Left forelimb (tissue), 1 donor: ENCODE data around the gene DPF3.

ENCODE experiments used
- DNase-seq: peaks from one replicate; pipeline ENCODE4 v3.0.0-alpha.2; 2018; ENCODE audit warnings: low spot score

DPF3 gene

DNA sequence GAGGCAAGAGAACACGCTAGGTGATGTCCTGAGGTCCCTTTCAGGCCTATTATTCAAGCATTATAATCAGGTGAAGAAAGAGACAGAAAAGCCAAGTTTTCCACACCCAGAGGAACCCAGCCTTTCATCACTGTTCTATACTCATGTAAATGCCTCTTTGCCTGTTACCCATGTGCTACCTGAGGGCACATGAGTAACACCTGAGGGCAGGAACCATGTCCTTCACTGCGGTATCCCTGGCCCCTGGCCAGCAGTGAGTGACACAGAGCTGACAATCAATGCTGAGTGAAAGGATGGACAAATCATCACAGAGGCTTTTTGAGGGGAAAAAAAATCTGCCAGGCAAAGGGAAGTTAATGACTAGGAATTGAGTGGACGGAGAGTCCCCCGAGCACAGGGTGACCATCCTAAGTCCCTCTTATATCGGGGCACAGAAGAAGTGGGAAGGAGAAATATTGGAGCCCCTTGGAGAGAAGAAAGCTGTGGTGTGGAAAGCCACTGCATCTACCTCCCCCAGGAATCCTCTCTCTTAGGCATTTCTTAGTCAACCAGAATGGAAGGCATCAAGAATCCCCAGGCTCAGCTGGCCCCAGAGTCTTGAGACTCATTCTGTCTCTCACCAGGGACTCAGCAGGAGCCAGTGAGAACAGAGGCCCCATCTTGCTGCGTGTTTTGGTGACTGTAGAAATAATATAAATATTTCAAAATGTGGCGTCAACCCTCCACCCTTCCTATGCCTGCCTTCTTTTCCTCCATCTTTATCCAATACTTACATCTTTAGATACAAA lies 212.9 kb downstream of the DPF3 start:
- peak; percentile 40 for DNase-seq

DNA sequence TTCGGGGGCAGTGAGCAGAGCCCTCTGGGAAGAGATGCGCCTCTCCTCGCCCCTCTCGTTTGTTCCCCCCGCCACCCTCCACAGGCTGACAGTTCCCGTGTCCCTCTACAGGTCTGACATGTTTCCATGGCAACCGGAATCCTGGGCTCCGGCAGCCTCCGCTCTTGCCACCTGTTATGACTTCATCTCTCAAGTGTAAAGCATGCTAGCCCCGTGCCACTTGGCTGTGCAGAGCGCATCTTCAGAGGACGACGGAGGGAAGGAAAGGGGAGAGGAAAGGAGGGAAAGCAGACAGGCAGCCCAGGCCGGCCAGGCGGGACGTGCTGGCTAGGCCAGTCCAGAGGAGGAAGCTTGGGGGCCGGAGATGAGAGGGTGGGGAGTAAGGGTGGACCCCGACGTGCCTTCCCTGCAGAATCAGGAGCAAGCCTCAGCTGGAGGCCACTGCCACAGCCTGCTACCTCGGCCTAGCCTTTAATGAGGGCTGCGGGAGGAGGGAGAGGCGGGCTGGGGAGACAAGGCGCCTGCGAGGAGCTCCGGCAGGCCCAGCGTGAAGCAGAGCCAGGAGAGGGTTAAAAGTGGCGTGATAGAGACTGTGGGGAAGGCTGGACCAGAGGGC lies 214.3 kb downstream of the DPF3 start:
- peak; percentile 69 for DNase-seq

DNA sequence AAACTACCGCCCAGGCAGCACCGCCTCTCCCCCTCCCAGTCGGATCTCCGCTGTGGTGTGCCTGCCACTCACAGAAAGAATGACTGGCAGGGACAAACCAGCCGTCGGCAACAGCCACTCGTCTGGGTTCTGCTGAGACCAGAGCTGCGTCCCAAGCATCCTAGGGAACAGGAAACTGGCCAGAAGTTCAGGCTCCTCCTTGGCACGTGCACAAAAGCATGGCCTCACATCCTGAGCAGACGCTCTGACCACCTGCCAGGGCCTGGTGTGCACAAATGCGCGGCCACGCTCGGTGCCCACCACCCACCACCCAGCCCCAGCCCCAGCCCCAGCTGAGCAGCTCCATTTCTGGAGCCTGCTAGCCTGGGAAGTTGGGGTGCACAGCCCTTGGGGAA lies 214.8 kb downstream of the DPF3 start:
- peak; percentile 72 for DNase-seq

DNA sequence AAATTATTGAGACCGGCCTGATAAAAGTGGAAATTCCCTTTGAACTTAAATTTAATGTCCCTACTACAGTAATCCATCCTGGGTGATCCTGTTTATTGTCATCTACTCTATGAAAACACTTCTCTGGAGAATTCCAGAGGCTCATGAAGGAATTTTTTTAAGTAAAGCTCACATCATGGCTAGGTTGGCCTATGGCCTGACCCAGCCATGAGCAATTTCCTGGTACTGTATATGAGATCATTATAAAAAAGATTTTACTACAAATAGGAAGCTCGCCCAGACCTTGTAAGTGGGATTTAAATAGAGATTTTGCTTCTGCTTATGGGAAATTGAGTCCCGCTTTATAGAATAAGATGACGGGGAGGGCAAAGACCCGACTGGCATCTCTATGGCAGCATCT lies 215.5 kb downstream of the DPF3 start:
- no peak for DNase-seq

DNA sequence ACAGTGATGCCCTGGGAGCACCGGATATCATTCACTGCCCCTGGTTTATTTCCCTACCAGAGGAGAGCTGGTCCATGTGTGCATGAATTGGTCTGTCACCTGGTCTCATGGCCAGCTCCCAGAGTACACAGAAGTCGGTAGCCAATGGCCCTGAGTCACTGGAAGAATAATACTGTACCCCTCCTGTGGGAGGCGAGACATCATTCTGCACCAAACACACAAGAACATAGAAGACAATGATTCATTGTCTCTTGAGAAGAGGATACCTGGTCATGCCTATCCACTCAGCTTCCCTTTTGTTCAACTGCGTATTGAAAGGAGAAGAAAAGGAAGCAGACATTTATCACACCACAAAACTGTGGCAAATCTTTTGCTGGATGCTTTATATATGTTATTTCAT lies 216.2 kb downstream of the DPF3 start:
- DNase-seq = no peak

DNA sequence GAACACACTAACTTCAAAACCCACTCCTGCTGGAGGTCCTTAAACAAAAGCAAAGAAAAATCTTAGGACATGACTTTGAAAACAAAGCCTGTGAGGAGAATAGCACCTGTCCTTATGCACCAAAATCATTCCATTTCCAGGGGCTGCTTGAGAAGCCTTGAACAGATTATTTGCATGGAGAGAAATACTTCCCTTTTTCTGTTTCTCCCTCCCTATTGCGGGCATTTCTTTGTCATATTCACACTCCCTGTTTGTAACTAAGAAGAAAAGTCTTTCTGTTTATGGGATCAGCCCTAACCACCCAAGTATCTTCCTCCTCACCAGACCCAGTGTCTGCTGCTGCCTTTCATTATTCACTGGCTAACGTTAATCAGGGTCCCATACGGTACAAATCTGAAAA lies 218.8 kb downstream of the DPF3 start:
- DNase-seq = peak; percentile 5

DNA sequence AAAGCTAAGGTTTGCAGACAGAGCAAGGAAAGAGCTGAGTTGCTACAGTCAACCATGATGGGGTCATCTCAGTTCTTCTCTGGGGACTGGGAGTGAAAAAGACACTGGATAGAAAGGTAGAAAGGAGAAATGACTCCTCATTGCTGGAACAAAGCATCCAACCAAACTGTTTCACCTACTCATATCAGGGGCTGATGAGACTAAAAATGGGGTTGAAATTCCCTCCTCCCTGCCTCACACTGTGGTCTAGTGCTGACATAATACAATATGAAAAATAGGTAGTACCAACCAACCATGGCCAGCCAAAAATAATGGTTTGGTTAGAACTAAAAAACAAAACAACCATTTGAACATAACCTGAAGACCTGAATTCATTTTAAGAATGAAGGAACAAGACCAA lies 220.7 kb downstream of the DPF3 start:
- DNase-seq = no peak

DNA sequence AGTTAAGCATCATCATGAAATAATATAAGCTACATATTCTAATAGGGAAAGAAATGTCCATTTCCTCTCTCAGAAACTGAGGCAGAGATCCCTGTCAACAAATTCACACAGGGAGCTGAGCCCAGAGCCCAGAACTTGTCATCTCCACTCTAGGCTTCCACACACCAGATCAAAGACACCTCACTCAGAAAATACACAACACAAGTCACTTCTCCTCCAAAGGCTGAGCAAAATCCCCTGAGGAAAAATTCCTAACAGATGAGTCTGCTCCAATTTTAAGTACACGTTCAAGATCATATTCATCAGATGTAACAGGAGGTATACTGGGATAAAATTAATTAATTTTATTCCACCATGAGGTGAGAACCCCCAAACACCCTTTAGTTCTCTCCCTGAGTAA lies 227.3 kb downstream of the DPF3 start:
- DNase-seq = no peak

DNA sequence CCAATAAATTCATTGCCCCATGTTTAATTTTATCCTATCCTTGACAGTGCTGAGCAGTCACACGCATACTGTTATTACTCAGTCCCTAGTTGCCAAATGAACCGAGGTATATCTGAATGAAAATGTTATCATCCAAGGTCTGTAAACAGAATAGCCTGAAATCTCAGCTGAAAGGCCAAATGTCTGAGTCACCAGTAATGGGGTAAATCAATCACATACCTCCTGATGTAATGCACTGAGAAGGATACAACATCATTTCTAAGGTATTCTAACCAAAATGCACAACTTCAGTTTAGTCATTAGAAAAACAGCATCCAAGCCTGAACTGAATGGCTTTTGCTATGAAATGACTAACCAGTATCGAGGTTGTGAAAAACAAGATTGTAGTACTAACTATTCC lies 228.6 kb downstream of the DPF3 start:
- DNase-seq = no peak

DNA sequence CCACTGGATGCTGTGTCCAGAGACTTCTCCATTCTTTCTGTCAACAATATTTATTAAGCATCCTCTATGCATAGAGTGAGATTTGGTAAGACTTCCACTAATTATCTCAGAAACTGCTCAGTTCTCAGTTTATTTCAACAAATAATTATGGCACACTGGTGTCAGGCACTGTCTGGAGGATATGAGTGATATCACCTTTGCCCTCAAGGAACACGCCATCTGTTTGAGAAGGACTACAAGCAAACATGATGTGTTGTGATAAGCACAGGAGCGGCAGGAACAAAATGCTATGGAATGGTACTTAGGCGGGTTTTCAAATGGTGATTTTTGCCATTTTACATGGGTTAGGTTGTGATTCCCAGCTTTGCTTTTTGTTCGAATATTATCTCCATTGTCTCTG lies 229.2 kb downstream of the DPF3 start:
- DNase-seq = no peak

DNA sequence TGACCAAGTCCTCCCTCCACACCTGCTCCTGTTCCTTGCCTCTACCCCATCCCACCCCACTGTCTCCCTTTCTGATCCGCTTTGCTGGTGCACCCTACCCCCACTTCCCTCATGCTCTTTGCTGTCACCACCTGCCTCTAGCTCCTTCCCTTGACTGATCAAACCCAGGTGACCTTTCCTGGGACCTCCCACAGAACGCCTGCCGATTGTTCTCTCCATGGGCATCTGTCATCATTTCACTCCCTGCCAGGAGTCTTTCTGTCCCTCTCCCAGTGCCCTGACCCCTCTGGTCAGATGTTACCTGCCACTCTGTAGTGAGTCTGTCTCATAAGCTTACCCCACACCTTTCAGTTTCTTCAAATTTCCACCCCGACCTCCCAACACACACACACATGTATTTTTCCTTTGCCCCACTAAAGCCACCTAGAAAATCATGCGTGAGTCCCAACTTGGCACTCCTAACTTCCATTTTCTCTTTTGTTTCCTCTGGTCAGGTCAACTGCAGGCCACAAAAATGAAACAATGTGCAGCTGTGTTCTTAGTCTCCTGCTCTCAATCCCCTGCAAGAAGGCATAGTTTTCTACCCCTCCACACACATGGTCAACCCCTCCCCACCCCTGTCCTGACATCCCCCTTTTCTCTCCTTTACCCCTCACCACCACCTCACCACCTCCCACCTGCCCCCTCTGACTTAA lies 229.8 kb downstream of the DPF3 start:
- no peak for DNase-seq

DNA sequence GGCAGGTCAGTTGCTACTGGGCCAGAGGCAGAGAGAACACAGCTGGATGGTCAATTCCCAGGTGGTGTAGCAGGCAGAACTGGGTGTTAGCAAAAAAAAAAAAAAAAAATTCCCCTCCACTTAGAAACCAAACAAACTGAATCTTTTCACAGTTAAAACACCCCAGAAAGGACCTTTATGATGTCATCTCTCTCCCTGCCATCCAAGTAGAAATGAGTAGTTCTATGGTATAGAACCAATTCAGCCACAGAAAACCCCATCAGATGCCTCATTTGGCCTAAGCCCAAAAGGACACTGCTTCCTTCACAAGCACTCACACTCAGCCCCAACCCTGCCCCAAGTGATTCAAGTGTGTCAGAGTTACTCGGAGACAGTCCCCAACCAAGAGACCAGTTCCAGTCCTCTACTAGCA lies 230.8 kb downstream of the DPF3 start:
- DNase-seq = no peak

DNA sequence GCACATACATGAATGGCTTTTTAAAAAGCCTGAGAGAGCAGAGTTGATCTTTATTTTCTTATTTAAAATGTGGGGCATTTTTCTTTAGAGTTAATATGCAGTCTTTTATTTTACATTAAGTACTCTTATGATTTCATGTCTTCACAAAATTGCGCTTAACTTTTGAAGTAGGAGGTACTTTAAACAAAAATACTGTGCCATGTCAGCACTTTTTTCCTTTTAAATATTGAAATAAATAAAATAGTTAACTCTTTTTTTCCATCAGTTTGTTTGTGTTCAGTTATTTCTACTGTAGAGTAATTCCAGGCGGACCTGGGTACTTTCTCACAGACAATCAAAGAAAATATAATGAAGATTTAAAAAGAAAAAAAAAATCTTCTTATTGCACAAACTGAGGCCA lies 231.7 kb downstream of the DPF3 start:
- no peak for DNase-seq

DNA sequence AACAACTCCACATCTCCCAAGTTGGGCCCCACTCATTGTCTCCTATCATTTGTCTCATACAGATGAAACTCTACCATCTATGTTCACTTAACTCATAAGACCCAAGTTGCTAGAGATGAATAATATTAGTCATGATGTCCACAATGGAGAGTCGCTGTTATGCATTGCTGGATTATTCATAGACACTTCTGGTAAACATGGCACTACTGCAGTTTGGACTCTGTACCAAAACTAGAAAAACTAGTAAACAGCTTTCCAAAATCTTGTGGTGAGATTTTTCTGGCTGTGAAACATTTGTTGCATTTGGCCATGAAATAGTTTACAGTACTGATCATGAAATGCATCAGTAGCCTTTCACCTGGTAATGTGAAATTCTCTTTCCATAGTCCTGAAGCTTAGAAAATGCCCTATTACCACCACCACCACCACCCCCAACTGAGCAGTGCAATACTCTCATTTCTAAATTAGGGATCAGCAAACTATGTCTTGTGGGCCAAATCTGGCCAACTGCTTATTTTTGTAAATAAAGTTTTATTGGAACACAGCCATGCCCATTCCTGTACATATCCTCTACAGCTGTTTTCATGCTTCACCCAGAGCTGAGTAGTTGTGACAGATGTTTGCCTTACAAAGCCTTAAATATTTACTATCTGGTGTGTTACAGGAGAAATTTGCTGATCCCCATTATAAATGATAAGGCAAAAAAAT lies 236.5 kb downstream of the DPF3 start:
- DNase-seq = no peak

DNA sequence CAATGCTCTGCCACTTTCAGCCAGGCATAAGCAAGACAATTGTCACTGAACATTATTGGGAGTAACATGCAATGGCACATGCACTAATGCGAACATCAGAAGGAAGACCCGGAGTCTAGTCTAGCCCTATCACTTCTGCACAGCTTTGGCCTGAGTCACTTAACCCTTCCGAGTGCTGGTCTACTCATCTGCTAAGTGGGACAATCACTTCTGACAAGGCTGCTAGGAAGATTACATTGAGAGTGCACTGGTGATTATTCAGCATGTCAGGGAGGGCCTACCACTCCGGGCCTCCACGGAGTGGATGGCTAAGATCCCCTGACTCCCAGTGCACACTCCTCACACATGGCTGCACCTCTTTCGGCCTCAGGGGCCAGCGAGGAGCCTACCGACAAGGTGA lies 240.9 kb downstream of the DPF3 start:
- DNase-seq = no peak

DNA sequence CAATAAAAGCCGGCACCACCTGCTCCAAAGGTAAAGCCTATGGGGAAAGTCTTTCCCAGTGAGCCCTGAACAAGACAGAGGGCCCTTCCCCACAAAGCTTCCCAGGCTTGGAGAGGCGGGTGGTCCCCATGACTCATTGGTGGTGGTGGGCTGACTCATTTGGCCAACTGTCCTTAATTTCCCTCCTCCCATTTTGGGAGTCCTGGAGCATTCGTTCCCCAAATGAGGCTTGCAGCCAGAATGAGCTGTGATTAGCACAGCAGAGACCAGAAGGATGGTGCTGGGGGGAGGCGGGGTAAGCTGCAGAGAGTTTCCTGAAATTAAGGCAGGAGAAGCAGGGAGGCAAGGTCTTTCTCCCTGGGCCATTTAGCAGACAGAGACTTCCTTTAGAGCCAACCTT lies 241.7 kb downstream of the DPF3 start:
- no peak for DNase-seq

DNA sequence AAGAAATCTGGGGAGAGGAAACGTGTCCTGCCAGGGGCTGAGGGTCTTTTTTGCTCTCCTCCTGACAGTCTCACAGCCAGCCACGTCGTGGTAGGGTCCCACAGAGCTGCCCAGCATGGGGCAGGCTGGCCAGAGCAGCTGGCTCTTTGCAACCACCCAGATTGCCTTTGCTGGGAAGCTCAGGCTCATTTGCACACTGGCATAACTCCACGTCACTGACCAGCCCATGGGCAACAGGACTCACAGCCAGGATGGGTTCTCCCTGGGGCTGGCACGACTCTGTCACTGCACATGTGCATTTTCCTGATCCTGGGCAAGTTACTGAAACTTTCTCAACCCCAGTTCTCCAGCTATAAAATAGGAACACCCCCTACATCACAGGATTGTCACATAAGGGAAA lies 242.2 kb downstream of the DPF3 start:
- no peak for DNase-seq

DNA sequence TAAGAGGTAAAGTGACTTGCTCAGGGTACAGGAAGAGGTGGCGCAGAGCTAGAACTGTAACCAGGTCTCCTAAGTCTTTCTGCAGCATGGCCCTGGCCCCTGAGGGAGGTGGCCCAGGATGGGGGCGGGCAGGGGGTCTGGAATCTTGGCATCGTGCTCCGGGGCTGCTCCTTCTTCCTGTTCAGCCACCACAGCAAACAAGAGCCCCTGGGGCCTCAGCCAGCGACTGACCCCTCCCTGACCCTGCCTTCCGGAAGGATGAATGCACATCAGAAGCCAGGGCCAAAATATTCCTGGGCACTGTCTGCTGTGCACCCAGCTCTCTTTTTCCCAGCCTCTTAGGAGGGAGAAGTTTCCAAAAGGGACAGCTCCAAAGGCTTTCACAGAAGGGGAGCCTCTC lies 242.8 kb downstream of the DPF3 start:
- no peak for DNase-seq

DNA sequence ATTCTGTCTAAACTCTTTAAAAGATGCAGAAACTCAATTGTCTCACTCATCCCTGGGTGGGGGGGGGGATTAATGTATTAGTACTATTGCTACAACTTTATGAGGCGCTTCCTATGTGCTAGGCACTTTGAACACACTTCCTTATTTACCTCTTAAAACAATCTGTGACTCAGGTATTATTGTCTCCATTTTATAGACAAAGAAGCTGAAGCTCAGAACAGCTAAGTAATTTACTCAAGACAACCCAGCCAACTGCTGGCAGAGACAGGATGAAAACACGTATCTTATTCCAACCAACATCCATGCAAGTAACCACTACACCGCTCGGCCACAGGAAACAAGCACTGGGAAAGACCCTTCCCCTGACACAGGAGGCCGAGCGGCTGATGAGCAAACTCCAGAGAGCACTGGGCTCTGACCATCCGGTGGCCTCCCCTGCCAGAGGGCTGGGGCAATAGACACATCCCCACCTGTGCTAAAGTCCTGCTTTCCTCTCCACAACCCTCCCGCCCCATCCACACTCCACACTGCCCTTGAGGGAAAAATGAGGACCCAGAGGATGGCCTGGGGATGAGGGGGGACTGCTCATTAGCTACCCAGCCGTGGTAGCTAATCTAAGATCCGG lies 244.2 kb downstream of the DPF3 start:
- no peak for DNase-seq

DNA sequence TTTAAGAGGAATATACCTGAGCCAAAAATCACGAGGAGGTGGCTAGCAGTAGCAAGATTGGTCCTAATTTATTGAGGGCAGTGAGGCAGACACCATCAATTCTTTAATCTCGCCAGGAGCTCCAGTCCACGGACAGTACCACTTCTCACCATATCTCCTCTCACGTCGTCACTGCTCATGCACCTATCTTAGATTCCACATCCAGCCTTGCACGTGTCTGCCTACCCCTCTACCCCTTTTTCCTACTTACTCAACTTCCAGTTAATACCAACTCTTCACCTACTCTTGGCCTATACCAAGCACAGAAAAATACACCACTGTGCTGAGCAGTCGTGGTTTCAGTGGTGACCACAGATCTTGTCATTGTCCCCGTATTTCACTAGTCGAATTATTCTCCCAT lies 246.1 kb downstream of the DPF3 start:
- DNase-seq = no peak

DNA sequence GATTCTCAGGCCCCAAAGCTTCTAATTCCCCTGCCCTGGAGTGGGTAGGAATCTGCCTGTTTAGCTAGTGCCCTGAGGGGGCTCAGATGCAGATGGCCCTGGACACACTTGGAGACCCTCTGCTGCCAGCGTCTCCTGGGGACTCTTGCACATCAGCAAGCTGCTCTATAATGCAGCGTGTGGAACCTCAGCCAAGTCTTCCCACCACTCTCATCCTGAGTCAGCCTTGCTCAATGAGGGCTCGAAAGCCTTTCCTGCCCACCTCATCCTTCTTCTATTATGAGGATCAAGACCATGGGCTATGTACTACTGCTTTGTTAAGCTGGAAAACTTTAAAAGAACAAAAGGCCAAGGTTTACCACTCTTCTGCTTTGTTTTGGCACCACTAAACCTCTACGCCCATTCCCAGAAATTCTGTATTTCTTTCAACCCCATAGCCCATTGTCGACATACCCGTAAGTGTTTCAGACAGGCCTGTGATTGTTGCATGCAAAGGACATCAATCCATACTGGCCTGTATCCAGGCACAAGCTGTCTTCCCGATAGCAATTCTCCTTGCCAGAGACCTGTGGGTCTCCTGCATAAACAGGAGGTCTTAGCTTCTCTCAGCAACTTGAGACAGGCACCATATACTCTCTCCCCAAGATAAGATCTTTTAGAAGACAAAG lies 246.9 kb downstream of the DPF3 start:
- no peak for DNase-seq

DNA sequence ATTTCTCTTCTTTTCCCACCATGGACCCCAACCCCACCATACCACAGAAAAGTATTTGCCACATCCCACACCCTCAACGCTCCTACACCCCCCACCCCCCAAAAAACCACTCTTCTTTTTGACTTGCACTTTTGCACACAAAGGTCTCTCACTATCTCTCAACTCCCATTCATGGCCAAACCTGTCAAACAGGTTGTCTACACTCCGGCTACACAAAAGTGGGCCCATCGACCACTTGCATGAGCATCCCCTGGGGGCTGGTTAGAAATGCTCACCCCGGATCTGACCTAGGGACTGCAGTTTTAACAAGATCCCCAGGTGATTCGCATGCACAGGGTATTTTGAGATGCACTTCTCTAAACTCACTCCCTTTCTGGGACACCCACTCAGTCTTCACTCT lies 248.2 kb downstream of the DPF3 start:
- DNase-seq = no peak
